HCEC 1CT (cell line): ENCODE measurements around the gene MFN2.

ENCODE experiments used
- DNase-seq: peaks from one replicate; pipeline ENCODE4 v3.0.0-alpha.2; 2017

MFN2 gene

GRCh38 chr1:11960715-11961114 is 19.5 kb upstream of the MFN2 start:
- DNase-seq: no peak

DNA sequence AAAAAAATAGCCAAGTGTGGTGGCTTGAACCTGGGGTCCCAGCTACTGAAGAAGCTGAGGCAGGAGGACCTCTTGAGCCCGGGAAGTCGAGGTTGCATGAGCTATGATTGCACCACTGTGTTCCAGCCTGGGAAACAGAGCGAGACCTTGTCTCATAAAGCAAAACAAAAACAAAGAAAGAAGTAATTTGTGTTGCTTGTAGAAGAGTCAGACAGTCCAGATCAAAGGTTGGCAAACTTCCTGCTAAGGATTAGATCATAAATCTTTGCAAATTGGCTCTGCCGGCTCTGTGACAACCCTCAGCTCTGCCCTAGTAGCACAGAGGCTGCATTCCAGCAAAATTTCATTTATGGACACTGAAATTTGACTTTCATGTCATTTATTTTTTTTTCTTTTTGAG is 19.0 kb upstream of the MFN2 start:
- no peak for DNase-seq

- DNase-seq: no peak
Measured at GRCh38 chr1:11963622-11964021, 16.6 kb upstream of the MFN2 start.

- no peak for DNase-seq
Measured at GRCh38 chr1:11964656-11965055, 15.6 kb upstream of the MFN2 start.

DNA sequence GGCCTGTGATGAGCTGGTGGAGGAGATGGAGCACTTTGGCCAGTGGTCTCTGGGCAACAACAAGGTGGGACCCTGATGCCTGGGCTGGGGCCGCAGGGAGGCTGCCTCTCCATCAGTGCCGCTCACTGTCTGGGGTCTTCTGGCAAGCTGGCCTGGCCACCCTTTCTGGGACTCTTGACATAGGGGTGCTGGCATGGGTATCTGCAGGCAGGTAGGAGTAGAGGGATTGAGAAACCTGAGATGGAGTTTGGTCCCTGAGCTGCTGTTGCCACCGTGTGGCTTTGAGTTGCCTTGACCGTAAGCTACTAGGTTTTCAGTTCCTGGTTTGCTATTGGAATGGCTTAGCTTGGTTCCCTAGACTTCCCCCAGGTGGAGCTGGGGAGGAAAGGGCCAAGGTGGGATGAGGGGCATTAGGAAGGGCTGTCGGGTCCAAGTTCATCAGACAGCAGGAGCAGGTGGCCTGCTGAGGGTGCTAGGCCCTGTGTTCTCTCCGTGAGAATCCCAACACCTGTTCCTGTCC is 13.2 kb upstream of the MFN2 start:
- DNase-seq: peak; percentile 23

DNA sequence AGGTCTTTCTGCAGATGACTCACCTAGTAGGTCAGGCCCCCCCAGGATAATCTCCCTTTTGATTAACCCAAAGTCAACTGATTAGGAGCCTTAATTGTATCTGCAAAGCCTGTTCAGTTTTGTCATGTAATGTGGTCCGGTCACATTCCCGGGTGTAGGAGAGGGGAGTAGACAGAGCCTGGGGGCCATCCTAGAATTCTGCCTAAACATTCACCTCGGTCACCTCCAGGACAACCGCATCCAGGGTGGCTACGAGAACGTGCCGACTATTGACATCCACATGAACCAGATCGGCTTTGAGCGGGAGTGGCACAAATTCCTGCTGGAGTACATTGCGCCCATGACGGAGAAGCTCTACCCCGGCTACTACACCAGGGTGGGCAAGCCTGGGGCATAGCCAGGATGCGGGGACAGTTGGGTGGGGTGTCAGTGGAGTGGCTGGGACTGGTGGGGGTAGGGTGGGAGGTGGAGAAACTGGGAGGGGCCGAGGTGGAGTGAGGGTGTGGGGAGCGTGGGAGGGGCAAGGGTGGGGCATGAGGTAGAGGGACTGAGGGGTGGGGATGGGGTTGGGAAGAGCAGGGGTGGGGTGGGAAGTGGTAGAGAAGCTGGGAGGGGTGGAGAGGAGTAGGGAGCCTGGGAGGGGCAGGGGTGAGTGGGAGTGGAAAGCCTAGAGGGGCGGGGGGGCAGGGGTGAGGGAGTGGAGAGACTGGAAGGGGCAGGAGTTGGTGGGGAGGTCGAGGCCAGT is 9.6 kb upstream of the MFN2 start:
- DNase-seq: no peak

DNA sequence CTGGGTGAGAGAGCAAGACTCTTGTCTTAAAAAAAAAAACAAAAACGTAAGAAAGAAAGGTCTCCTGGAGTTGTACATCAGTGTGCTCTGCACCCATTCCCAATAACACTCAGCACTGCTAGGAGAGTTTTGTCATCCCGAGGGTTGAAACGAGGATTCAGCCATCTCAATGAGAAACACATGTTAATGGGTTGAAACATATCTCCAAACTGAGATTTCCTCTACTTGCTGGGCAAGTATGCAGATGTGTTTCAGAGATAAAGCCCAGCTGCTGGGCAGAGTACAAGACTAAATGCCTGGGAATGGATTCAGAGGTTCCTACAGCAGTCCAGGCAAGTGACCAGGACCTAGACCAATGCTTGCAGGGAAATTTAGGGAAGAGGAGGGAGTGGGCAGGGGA is 2.6 kb upstream of the MFN2 start:
- DNase-seq: no peak

DNA sequence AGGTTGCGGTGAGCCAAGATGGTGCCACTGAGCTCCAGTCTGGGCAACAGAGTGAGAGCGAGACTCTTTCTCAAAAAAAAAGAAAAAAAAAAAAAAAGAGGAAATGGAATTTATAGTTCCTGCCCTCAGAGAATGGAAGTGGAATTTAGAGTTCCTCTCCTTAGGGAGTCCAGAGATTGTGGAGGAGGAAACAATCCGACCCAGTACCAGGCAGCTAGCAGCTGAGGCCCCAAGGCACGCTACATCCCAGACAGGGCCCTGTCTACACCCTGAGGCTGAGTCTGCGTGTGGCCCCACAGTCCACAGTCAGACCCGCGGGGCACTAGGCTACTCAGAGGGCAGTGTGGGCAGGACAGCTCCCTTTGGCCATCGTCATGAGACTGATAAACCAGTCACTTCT is 1.9 kb upstream of the MFN2 start:
- DNase-seq: no peak

DNA sequence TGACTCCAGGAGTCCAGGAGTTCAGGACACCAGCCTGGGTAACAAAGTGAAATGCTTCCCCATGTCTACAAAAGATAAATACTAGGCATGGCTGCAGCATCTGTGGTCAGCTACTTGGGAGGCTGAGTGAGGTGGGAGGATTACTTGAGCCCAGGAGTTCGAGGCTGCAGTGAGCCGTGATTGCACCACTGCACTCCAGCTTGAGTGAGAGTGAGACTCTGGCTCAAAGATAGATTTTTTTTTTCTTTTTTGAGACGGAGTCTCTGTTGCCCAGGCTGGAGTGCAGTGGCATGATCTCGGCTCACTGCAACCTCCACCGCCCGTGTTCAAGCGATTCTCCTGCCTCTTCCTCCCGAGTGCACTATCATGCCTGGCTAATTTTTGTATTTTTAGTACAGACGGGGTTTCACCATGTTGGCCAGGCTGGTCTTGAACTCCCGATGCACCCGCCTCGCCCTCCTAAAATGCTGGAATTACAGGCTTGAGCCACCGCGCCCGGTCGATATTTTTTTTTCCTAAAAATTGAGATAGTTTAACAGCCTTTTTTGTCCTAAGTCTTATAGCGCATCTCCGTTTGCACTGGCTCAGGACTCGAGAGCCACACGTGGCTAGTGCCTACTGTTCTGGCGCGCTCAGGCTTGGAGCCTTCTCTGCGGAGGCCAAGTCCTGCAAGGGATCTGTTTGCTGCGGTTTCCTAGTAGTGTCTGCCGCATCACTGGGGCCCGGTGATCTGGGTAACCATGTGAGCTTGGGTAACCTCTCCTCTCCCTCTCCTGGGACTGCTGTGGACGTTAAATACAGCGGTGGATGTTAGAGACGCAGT is 1.0 kb upstream of the MFN2 start:
- no peak for DNase-seq

GRCh38 chr1:11980676-11980972 is 380 bp downstream of the MFN2 start:
- DNase-seq: no peak

DNA sequence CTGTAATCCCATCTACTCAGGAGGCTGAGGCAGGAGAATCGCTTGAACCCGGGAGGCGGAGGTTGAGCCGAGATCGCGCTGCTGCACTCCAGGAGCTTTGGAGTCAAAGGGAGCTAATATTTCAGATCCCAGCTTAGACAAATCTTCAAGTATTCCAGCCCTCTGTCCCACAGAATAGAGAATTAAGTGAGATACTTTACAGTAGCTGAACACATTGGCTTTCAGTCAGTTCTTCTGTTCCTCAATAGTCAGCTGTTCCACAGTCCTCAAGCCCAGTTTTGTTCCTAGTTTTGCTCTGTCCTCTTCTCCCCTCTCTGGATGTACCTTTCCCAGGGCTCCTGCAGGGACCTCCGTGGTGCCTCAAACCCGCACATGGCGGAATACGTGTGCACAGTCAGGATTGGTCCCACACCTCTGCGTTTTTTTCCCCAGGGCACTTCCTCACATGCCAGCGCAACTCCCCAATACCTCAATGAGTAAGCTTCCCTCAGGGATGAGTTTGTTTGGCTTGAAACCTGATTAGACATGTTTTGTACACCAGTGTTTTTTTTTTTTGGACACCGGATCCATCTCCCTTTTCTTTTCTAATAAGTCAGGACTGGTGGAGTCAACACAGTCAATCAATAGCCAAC is 1.2 kb downstream of the MFN2 start:
- no peak for DNase-seq

DNA sequence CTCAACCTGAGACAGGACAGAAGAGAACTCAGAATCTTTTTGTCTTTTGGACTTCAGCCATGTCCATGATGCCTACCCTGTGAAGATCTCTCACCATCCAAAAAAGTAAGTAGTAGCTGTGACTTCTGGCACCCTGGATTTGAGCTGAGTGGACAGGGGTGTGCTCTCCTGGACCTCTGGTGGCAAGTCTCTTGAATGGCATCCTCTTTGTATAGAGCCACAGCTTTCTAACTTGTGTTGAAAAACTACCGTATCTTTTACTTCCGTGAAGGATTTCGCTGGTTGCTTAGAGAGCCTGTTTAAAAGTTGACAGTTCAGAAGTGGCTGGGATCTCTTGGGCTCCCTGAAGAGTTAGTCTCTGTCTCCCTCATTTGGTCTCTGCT is 1.8 kb downstream of the MFN2 start:
- peak; percentile 23 for DNase-seq

GRCh38 chr1:11984121-11984520 is 3.9 kb downstream of the MFN2 start:
- DNase-seq: no peak

GRCh38 chr1:11984576-11984975 is 4.3 kb downstream of the MFN2 start:
- no peak for DNase-seq

- no peak for DNase-seq
Measured at GRCh38 chr1:11985171-11985570, 4.9 kb downstream of the MFN2 start.

GRCh38 chr1:11985851-11986250 is 5.6 kb downstream of the MFN2 start:
- peak; percentile 24 for DNase-seq

DNA sequence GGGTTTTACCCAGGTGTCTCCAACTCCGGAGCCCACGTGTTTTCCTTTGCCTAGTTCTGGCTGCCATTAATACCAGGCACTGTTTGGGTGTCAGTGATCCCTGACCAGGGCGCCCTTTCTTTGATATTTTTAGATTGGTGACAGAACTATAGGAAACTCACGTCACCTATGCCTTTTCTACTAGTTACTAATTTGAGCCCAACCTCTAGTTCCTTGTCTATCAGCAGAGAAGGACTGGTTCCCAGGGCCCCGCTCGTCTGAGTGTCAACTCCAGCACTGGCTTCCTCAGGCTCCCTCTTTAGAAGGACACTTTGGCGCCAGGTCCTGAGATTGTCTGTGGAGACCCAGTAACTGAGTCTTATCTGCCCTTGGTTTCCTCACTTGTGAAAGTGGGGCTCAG is 9.4 kb downstream of the MFN2 start:
- no peak for DNase-seq

DNA sequence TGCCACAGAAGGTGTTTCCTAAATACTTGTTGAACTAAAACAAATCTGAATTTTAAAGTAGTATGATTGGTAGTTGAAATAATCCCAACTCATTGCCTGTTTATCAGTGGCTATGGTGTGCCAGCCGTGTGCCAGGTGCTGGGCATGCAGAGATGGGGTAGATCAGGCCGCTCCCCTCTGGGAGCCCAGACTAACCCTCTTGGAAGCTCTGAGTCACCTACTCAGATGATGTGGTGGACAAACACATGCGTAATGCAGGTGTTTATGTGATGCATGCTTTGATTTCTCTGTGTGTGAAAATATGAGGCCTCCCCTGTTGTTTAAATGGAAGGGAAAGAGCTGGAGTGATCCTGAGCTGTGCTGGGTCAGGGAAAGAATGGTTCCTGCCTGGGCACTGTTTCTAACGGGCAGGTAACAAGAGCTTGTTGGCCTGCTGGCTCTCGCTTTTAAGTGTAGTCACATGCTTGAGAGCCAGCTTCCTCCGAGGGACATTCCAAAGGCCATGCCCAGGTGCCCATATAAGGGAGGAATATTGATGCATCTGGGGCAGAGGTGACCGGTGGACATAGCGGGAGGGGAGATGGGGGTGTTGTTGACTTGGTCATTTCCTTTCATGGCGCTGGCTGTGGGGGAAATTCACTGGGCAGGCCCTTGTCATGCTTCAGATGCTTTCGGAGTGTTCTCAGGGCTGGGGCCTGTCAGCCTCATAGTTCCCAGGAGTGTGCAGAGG is 10.2 kb downstream of the MFN2 start:
- DNase-seq: no peak

GRCh38 chr1:11991969-11992676 is 11.9 kb downstream of the MFN2 start:
- DNase-seq: no peak

GRCh38 chr1:11997081-11997850 is 17.0 kb downstream of the MFN2 start:
- no peak for DNase-seq

DNA sequence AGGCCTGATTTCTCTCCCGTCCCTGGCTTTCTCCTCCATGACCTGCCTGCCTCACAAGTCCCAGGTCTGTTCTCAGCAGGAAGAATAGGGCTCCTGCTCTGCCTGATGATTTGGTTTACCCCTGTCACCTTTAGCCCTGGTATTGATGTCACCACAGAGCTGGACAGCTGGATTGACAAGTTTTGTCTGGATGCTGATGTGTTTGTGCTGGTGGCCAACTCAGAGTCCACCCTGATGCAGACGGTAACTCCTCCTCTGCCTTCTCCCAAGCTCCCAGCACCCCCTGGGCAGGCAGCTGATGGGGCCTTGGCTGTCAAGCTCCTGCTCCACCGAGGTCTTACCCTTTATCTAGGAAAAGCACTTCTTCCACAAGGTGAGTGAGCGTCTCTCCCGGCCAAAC is 18.4 kb downstream of the MFN2 start:
- DNase-seq: no peak

DNA sequence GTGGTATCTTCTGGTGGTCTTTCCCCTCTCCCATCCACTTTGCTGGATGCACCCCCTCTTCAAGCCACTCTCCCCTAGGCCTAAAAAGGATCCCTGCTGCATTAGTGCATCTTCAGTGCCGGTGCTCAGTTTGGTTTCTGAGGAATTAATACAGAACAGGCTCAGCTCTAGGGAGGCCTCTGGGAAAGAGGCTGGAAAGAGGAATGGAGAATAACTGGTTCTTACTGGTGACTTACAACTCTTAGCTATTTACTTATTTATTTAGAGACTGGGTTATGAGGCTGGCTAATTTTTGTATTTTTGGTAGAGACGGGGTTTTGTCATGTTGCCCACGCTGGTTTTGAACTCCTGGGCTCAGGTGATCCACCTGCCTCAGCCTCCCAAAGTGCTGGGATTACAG is 19.0 kb downstream of the MFN2 start:
- no peak for DNase-seq
